ENCODE data around the gene MRPS5.

MRPS5 gene

DNA sequence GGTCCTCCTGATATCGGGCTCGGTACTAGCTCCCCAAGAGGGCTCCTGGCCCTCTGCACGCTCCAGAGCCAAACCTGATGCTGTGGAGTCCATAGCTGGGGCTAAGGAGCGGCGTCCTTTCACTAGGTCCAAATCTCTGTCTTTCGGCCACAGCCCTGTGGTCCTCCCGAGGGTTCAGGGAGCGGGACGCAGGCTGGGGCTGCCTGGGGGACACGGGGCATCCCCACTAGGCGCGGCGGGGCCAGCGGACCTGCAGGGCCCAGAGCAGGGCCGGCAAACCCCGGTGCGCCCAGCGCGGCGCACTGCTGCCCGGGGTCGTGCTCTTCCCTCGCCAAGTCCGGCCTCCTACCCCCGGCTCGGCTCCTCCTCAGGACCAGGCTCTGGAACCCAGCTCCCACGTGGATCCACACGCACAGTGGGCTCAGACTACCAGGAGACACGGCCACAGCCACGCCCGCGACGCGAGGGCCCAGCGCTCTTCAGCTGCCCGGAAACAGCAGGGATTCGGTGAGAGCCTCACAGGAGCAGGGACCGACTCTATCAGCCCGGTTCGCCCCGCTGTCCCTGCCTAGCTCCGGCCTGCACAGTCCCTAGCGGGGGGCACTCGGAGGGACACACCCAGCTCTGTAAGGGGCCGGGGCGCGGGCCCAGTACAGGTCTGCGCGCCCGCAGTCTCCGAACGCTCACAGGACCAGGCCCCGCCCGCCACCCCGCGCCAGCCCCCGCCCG is 37.4 kb upstream of the MRPS5 start:
- peak overlapping the region; percentile 63 for H3K4me3 ChIP-seq (ENCODE audit: low read depth, low read length)
- DNase-seq (ENCODE audit: low read depth) = peak; percentile 62
- TF ChIP-seq POLR2A (IDR thresholded peaks at IDR 0.05; ENCODE audit: extremely low read depth, insufficient read length) (no peak), MAX (IDR thresholded peaks at IDR 0.05; ENCODE audit: low read depth, low read length) (no peak)
- TF ChIP-seq, protein P1, sequence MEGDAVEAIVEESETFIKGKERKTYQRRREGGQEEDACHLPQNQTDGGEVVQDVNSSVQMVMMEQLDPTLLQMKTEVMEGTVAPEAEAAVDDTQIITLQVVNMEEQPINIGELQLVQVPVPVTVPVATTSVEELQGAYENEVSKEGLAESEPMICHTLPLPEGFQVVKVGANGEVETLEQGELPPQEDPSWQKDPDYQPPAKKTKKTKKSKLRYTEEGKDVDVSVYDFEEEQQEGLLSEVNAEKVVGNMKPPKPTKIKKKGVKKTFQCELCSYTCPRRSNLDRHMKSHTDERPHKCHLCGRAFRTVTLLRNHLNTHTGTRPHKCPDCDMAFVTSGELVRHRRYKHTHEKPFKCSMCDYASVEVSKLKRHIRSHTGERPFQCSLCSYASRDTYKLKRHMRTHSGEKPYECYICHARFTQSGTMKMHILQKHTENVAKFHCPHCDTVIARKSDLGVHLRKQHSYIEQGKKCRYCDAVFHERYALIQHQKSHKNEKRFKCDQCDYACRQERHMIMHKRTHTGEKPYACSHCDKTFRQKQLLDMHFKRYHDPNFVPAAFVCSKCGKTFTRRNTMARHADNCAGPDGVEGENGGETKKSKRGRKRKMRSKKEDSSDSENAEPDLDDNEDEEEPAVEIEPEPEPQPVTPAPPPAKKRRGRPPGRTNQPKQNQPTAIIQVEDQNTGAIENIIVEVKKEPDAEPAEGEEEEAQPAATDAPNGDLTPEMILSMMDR (IDR thresholded peaks at IDR 0.05; ENCODE audit: low read depth, low read length) = no peak

DNA sequence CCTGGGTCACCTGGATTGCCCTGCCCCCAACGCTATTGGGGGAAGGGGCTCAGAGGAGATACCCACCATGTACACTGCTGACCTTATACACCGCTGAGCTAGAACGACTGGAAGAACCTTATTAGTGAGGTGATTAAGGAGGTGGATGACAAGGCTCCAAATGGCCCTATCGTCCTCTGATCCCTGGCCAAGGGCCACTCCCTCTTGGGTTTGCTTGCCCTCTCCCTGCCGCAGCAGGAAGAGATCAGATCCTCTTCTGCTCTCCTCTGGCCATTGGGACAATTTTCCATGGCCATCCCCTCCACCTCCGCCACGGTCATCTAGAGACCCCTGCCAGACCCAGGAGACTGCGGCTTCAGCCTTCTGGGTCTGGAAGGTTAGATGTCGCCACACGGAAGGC is 36.8 kb upstream of the MRPS5 start:
- peak overlapping the region; percentile 63 for H3K4me3 ChIP-seq (ENCODE audit: low read depth, low read length)
- DNase-seq (ENCODE audit: low read depth) = no peak
- TF ChIP-seq MYC (IDR thresholded peaks at IDR 0.05; ENCODE audit: low read depth, low read length) (no peak), POLR2A (IDR thresholded peaks at IDR 0.05; ENCODE audit: extremely low read depth, insufficient read length) (no peak), MAX (IDR thresholded peaks at IDR 0.05; ENCODE audit: low read depth, low read length) (no peak)
- TF ChIP-seq, protein P1 (IDR thresholded peaks at IDR 0.05; ENCODE audit: low read depth, low read length) = no peak

DNA sequence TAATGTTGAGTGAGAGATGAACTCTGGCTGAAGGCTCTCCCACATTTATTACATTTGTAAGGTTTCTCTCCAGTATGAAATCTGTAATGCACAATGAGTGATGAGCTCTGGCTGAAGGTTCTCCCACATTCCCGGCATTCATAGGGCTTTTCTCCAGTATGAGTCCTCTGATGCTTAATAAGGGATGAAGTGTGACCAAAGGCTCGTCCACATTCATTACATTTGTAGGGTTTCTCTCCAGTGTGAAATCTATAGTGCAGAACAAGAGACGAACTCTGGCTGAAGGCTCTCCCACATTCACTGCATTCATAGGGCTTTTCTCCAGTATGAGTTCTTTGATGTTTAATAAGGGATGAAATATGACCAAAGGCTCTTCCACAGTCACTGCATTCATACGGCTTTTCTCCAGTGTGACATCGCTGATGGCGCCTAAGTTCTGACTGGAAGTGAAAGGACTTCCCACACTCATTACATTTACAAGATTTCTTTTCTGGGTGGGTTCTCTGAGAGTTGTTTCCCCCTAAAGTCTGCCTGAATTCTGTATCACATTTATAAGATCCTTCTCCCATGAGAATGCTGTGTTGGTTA is 27.9 kb upstream of the MRPS5 start:
- no peak overlapping the region for H3K4me3 ChIP-seq (ENCODE audit: low read depth, low read length)
- TF ChIP-seq, protein P1 (IDR thresholded peaks at IDR 0.05; ENCODE audit: low read depth, low read length) = no peak
- TF ChIP-seq MYC (IDR thresholded peaks at IDR 0.05; ENCODE audit: low read depth, low read length) (no peak), MAX (IDR thresholded peaks at IDR 0.05; ENCODE audit: low read depth, low read length) (no peak)
- DNase-seq (ENCODE audit: low read depth) = no peak

DNA sequence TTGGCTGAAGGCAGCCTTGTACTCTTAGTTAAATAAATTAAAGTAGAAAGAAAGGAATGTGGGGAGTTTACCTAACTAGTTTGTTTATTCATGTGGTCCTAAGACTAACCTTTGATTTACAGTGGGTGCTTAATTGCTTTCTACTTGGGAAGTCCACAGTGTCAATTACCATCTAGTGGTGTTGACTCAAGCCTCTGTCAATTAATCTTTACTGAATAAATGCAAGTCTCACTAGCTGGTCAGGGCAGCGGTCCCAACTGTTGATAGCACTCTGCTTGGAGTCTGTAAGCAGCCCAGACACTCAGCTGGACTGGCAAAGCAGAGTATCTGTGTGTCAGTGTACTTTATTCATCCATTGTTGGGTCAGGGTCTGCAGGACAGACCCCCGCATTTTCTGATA is 22.2 kb upstream of the MRPS5 start:
- TF ChIP-seq, protein P1 (IDR thresholded peaks at IDR 0.05; ENCODE audit: low read depth, low read length) = no peak
- no peak for TF ChIP-seq POLR2A (IDR thresholded peaks at IDR 0.05; ENCODE audit: extremely low read depth, insufficient read length)
- no peak for TF ChIP-seq MAX (IDR thresholded peaks at IDR 0.05; ENCODE audit: low read depth, low read length)
- no peak for TF ChIP-seq MYC (IDR thresholded peaks at IDR 0.05; ENCODE audit: low read depth, low read length)
- no peak overlapping the region for H3K4me3 ChIP-seq (ENCODE audit: low read depth, low read length)
- DNase-seq (ENCODE audit: low read depth) = no peak

- H3K4me3 ChIP-seq (ENCODE audit: low read depth, low read length) = no peak overlapping the region
- no peak for DNase-seq (ENCODE audit: low read depth)
- TF ChIP-seq, protein P1 (IDR thresholded peaks at IDR 0.05; ENCODE audit: low read depth, low read length) = no peak
- TF ChIP-seq MYC (IDR thresholded peaks at IDR 0.05; ENCODE audit: low read depth, low read length) (no peak), POLR2A (IDR thresholded peaks at IDR 0.05; ENCODE audit: extremely low read depth, insufficient read length) (no peak), MAX (IDR thresholded peaks at IDR 0.05; ENCODE audit: low read depth, low read length) (no peak)
Observed at GRCh38 chr2:95138702-95139101, 17.1 kb upstream of the MRPS5 start.
